Heart left ventricle (tissue), 13 donors: ENCODE data around the gene CLPTM1L.
"Not testable (repeated sequence)": the region's sequence is repeated elsewhere in the genome, so short reads cannot be mapped to it uniquely, and the experiment has no call there.

ENCODE experiments used
- POLR2A ChIP-seq, 2 donors: fragments of 450-650 bp; IDR thresholded peaks; one replicate each; pipeline ENCODE4 v1.6.1; 2017; ENCODE audit warnings: antibody characterized with exemption in 2 of 2, mild to moderate bottlenecking in 2 of 2, moderate library complexity in 2 of 2
- TF ChIP-seq, protein P1 (sequence below), 12 donors: fragments of 200-600 bp; sonication (generic) in 4 of 12; IDR thresholded peaks; one replicate each; pipeline versions ENCODE4 v1.5.0 to v1.8.0; 2018 to 2022; ENCODE audit warnings: antibody characterized with exemption in 12 of 12, mild to moderate bottlenecking in 5 of 12
- donor health status: ischemic (EF 13 %, LVEDD 7.1; RV severe dilation, severe dysfunction).
- donor health status: DM: no; HTN: yes; CAD: no.
- donor health status: DM: no; HTN: no; CAD: no.
- donor health status: ischemic (EF 25% LVEDD 6.9; RV normal size, moderate dysfunction).
- donor health status: ischemic (EF 25% LVEDD 5.7; RV mildly dilated, moderate dysfunction).
- donor health status: ischemic (EF 35%, LVEDD 5.7; RV mildly dilated, moderate dysfunction).
- donor health status: nonischemic (EF 11% LVEDD 7.7; RV severe dilation, severe dysfunction).
- donor health status: DM: yes; HTN: yes; CAD: no.
- donor health status: PGD.
- donor health status: ischemic (EF 29% LVEDD 5.4; RV normal size, mild dysfunction).
- donor health status: nonischemic (EF 23%, LVEDD 6.1; RV moderate dilation, normal function).

DNA sequence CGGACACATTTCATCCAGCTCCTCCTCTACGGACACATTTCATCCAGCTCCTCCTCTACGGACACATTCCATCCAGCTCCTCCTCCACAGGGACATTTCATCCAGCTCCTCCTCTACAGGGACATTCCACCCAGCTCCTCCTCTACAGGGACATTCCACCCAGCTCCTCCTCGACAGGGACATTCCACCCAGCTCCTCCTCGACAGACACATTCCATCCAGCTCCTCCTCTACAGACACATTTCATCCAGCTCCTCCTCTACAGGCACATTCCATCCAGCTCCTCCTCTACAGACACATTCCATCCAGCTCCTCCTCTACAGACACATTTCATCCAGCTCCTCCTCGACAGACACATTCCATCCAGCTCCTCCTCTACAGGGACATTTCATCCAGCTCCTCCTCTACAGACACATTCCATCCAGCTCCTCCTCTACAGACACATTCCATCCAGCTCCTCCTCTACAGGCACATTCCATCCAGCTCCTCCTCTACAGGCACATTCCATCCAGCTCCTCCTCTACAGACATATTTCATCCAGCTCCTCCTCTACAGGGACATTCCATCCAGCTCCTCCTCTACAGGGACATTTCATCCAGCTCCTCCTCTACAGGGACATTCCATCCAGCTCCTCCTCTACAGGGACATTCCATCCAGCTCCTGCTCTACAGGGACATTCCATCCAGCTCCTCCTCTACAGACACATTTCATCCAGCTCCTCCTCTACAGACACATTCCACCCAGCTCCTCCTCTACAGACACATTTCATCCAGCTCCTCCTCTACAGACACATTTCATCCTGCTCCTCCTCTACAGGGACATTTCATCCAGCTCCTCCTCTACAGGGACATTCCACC lies 17.8 kb downstream of the CLPTM1L start:
- TF ChIP-seq, protein P1, sequence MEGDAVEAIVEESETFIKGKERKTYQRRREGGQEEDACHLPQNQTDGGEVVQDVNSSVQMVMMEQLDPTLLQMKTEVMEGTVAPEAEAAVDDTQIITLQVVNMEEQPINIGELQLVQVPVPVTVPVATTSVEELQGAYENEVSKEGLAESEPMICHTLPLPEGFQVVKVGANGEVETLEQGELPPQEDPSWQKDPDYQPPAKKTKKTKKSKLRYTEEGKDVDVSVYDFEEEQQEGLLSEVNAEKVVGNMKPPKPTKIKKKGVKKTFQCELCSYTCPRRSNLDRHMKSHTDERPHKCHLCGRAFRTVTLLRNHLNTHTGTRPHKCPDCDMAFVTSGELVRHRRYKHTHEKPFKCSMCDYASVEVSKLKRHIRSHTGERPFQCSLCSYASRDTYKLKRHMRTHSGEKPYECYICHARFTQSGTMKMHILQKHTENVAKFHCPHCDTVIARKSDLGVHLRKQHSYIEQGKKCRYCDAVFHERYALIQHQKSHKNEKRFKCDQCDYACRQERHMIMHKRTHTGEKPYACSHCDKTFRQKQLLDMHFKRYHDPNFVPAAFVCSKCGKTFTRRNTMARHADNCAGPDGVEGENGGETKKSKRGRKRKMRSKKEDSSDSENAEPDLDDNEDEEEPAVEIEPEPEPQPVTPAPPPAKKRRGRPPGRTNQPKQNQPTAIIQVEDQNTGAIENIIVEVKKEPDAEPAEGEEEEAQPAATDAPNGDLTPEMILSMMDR (IDR thresholded peaks at IDR 0.05): not testable (repeated sequence)
- not testable (repeated sequence) for TF ChIP-seq POLR2A (IDR thresholded peaks at IDR 0.05)
